ENCODE results near the gene CYYR1. TPM values are rescaled to one million over a fixed set of nuclear protein-coding genes. Genes with fewer than 3 reads are reported as not detected.

CYYR1 gene
- total RNA-seq, 1 donor from 2014 or later, result 21.6 TPM

DNA sequence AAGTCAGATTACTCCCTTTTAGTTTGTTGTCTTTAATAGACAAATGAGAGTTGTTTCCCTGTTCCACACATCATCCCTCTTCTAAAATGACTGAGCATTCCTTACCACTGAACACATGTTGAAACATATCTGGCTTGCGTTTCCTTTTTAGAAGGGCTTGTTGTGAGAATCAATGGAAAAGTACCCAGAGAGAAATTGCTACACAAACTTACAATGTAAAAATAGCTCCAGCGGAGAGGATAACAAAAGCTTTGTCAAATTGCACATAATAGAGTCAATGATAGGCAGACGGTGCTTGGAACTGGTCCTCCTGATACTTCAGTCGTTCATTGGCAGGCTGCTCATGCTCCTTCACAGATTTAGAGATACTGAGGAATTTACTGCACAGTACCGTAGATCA lies 123.9 kb downstream of the CYYR1 start:
- Mint-ChIP-seq H3K4me3 (no peak overlapping the region), H3K27me3 (no peaks in the 10 kb centered on the region), H3K9me3 (peaks cover 5% of the 10 kb centered on the region), H3K36me3 (no peaks in the 10 kb centered on the region), H3K27ac (no peak overlapping the region), H3K4me1 (ENCODE audit: unreplicated experiment) (peaks cover 23% of the 10 kb centered on the region)
- no peak for DNase-seq (ENCODE audit: extremely low spot score, unreplicated experiment)
- TF ChIP-seq, protein P1, sequence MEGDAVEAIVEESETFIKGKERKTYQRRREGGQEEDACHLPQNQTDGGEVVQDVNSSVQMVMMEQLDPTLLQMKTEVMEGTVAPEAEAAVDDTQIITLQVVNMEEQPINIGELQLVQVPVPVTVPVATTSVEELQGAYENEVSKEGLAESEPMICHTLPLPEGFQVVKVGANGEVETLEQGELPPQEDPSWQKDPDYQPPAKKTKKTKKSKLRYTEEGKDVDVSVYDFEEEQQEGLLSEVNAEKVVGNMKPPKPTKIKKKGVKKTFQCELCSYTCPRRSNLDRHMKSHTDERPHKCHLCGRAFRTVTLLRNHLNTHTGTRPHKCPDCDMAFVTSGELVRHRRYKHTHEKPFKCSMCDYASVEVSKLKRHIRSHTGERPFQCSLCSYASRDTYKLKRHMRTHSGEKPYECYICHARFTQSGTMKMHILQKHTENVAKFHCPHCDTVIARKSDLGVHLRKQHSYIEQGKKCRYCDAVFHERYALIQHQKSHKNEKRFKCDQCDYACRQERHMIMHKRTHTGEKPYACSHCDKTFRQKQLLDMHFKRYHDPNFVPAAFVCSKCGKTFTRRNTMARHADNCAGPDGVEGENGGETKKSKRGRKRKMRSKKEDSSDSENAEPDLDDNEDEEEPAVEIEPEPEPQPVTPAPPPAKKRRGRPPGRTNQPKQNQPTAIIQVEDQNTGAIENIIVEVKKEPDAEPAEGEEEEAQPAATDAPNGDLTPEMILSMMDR (conservative IDR thresholded peaks at IDR 0.05), result no peak

DNA sequence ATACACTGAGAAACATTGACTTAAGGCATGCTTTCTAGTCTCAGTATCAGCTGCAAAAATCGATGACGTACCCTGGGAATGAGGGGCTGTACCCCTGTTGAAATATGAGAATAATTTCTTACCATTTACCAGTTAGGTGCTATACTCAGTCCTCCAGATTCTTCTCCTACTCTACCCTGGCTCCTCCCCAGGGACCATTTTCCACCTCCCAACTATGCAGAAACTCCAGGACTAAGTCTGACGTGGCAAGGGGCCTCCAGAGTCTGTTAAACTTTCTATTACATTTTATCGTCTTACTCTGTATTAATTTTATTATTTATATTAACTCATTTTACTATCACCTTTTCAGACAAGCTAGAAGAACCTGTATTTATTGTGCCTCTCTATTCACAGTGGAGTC lies 124.3 kb downstream of the CYYR1 start:
- Mint-ChIP-seq H3K4me3 (no peak overlapping the region), H3K27ac (no peak overlapping the region), H3K4me1 (ENCODE audit: unreplicated experiment) (peaks cover 23% of the 10 kb centered on the region), H3K36me3 (no peaks in the 10 kb centered on the region), H3K9me3 (peaks cover 5% of the 10 kb centered on the region), H3K27me3 (no peaks in the 10 kb centered on the region)
- no peak for DNase-seq (ENCODE audit: extremely low spot score, unreplicated experiment)
- TF ChIP-seq, protein P1 (conservative IDR thresholded peaks at IDR 0.05), result no peak

DNA sequence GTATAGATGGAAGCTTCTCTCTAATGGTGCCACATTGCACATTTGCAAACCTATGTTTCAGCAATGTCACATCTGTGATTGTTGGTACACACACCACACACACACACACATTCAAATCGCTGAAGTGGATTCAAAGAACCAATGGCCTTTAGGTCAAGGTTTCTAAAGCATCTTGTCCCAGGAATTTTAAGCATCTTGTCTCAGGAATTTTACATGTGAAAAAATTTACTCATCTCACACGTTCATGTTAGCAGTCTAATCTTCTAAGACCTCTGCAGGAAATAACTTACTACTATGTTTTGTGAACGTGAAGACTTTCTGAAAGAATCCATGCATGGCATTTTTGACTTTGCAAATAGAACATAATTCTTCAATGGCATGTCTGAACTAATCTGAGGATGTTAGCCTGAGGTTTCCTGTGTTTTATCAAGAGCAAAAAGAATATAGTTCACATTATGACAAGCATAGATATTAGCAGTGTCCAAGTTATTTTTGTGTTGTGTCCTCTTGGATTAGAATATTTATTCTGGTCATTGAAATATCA lies 125.1 kb downstream of the CYYR1 start:
- TF ChIP-seq, protein P1 (conservative IDR thresholded peaks at IDR 0.05), result no peak
- peaks cover 23% of the 10 kb centered on the region for H3K4me1 Mint-ChIP-seq (ENCODE audit: unreplicated experiment)

DNA sequence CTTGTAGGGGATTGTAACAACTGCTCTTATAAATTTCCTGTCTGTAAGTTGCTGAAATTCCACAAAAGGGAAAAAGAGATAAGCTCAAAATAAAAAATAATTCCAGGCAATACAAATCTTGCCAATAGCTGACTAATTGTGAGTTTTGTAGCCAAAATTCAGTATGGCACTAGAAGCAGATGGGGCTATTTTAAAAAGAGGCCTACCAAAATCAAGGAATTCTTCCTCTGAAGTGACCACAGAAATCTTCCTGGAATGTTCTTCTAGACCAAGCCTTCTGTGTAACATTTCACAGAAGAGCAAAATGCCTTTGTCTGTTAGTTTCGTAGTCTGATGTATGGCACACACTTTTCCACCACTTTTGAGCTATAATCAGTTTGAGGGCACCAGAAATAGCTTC lies 127.6 kb downstream of the CYYR1 start:
- no peak for DNase-seq (ENCODE audit: extremely low spot score, unreplicated experiment)
- Mint-ChIP-seq H3K4me3 (no peak overlapping the region), H3K9me3 (peaks cover 11% of the 10 kb centered on the region), H3K27me3 (no peaks in the 10 kb centered on the region), H3K4me1 (ENCODE audit: unreplicated experiment) (peaks cover 23% of the 10 kb centered on the region), H3K36me3 (no peaks in the 10 kb centered on the region), H3K27ac (no peak overlapping the region)
- TF ChIP-seq, protein P1 (conservative IDR thresholded peaks at IDR 0.05), result no peak

More for the DNA sequence above, 125.1 kb downstream of the CYYR1 start:
- H3K9me3 Mint-ChIP-seq, result peaks cover 5% of the 10 kb centered on the region
- no peak overlapping the region for H3K27ac Mint-ChIP-seq
- DNase-seq (ENCODE audit: extremely low spot score, unreplicated experiment), result no peak
- H3K27me3 Mint-ChIP-seq, result no peaks in the 10 kb centered on the region
- H3K36me3 Mint-ChIP-seq, result no peaks in the 10 kb centered on the region
- H3K4me3 Mint-ChIP-seq, result no peak overlapping the region

DNA sequence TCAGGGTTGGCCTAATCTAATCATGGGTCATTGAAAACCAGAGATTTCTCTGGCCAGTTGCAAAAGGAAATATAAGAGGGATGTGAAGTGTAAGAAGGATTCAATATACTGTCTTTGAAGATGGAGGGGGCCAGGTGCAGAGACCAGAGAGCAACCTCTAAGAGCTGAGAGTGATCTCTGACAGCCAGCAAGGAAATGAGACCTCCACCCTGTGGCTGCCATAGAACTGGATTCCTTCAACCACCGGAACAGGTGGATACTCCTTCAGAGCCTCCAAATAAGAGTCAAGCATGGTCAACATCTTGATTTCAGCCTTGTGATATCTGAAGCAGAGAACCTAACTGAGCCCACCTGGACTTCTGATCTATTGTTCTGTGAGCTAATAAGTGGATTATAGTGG lies 128.4 kb downstream of the CYYR1 start:
- Mint-ChIP-seq H3K4me1 (ENCODE audit: unreplicated experiment) (peaks cover 23% of the 10 kb centered on the region), H3K36me3 (no peaks in the 10 kb centered on the region), H3K27ac (no peak overlapping the region), H3K27me3 (no peaks in the 10 kb centered on the region), H3K9me3 (peaks cover 11% of the 10 kb centered on the region), H3K4me3 (no peak overlapping the region)
- TF ChIP-seq, protein P1 (conservative IDR thresholded peaks at IDR 0.05), result no peak
- DNase-seq (ENCODE audit: extremely low spot score, unreplicated experiment), result no peak

DNA sequence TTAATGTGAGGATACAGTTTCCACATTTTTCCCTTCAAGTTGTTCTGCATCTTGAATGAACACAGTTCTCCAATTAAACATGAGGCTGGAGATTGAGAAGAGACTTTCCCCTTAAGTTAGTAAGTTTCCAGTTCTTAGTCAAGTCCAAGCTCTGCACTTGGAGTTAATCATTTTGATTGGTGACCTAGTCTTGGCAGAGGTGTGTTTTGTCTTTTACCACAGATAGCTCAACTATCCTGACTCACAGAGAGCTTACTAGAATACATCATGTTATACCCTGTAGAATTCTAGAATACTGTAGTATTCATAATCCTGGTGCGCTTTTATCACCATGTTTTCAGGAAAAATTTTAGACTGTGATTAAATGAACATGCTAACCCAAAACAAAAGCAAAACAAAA lies 129.2 kb downstream of the CYYR1 start:
- no peak overlapping the region for H3K27ac Mint-ChIP-seq
- H3K4me3 Mint-ChIP-seq, result no peak overlapping the region
- no peak for DNase-seq (ENCODE audit: extremely low spot score, unreplicated experiment)
- no peaks in the 10 kb centered on the region for H3K36me3 Mint-ChIP-seq
- H3K9me3 Mint-ChIP-seq, result peaks cover 11% of the 10 kb centered on the region
- TF ChIP-seq, protein P1 (conservative IDR thresholded peaks at IDR 0.05), result no peak
- no peaks in the 10 kb centered on the region for H3K27me3 Mint-ChIP-seq
- peaks cover 18% of the 10 kb centered on the region for H3K4me1 Mint-ChIP-seq (ENCODE audit: unreplicated experiment)
